ENCODE results near the gene SETDB1. TPM values are rescaled to one million over a fixed set of nuclear protein-coding genes. Genes with fewer than 3 reads are reported as not detected.

SETDB1 gene
- total and polyA plus RNA-seq, 2 of the 13 experiments (the other 11 are each of a cell fraction or from before 2014, with no cell fraction given), result 33.1 to 34.6 TPM

DNA sequence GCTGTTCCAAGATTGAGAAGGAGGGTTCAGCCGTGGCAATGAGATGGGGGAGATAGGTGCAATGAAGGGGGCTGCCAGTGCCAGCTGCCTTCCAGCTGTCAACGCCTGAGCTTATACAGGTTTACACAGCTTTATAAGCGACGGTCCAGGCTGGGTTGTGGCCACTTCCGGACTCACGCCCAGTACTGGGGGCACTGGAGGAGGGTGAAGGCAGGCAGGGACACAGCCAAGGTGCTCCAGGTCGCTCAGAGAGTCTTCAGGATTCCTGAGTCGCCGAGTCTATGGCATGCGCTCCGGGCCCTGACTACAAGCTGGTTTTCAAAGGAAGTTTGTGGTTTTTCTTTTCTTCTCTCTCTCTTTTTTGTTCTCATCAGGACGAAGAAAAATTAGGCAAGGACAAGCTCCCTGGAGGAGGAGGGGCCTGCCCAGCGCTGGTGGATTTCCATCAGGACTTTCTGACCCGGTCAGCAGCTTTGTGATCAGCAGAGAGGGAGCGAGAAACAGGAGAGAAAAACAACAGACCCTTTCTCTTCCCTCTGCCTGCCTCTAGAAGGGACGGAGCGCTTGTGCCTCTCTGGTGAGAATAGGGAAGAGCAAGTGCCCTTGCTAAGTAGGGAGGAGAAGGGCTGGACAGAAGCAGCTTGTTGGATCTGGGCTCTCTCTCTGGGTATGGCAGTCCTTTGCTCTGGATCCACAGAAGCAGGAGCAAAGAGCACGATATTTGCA is 80.3 kb downstream of the SETDB1 start, which contains the start of gene MINDY1 (continued):
- TF ChIP-seq HNF1B (CRISPR knock-in tag; IDR thresholded peaks at IDR 0.05) (0 out of 2 replicates have a peak, but pooled peaks have one; percentile 33), KAT8 (CRISPR knock-in tag; IDR thresholded peaks at IDR 0.05) (peak; percentile 37), ZNF331 (CRISPR knock-in tag; IDR thresholded peaks at IDR 0.05) (peak; percentile 57; the same call in 1 of the 2 replicates), SOX6 (IDR thresholded peaks at IDR 0.05) (no peak), SOX6 (CRISPR knock-in tag; IDR thresholded peaks at IDR 0.05) (peak; percentile 75), RNF2 (conservative IDR thresholded peaks at IDR 0.05; ENCODE audit: low read depth) (no peak), MAZ (IDR thresholded peaks at IDR 0.05; ENCODE audit: borderline replicate concordance, low read depth, low read length) (no peak), MAZ (CRISPR knock-in tag; IDR thresholded peaks at IDR 0.05; ENCODE audit: low read depth) (peak; percentile 3; the same call in 1 of the 2 replicates), DZIP1 (CRISPR knock-in tag; IDR thresholded peaks at IDR 0.05) (no peak), POLR2G (IDR thresholded peaks at IDR 0.05; ENCODE audit: low read depth, low read length) (peak; percentile 79), JARID2 (CRISPR knock-in tag; IDR thresholded peaks at IDR 0.05; ENCODE audit: insufficient replicate concordance) (peak; percentile 53), ZNF224 (CRISPR knock-in tag; IDR thresholded peaks at IDR 0.05) (no peak), RBFOX2 (IDR thresholded peaks at IDR 0.05; ENCODE audit: low read depth, low read length) (0 out of 2 replicates have a peak, but pooled peaks have one; percentile 17), TCF7L2 (IDR thresholded peaks at IDR 0.05; ENCODE audit: low read depth, low read length) (no peak), HOXA5 (CRISPR knock-in tag; IDR thresholded peaks at IDR 0.05) (no peak), ZNF546 (CRISPR knock-in tag; conservative IDR thresholded peaks at IDR 0.05) (0 out of 2 replicates have a peak, but pooled peaks have one; percentile 17), KDM3A (CRISPR knock-in tag; IDR thresholded peaks at IDR 0.05; ENCODE audit: low read depth) (peak; percentile 67; the same call in 1 of the 2 replicates), ZMYM3 (CRISPR knock-in tag; IDR thresholded peaks at IDR 0.05) (peak; percentile 44; the same call in 1 of the 2 replicates), YEATS2 (CRISPR knock-in tag; IDR thresholded peaks at IDR 0.05; ENCODE audit: borderline replicate concordance) (peak; percentile 51; the same call in 1 of the 2 replicates), TBX2 (CRISPR knock-in tag; IDR thresholded peaks at IDR 0.05; ENCODE audit: borderline replicate concordance) (peak; percentile 40; the same call in 1 of the 2 replicates), NCOA2 (CRISPR knock-in tag; IDR thresholded peaks at IDR 0.05) (no peak), MYC (CRISPR knock-in tag; IDR thresholded peaks at IDR 0.05; ENCODE audit: borderline replicate concordance) (peak; percentile 43; the same call in 1 of the 2 replicates)
- TF ChIP-seq, protein P1, sequence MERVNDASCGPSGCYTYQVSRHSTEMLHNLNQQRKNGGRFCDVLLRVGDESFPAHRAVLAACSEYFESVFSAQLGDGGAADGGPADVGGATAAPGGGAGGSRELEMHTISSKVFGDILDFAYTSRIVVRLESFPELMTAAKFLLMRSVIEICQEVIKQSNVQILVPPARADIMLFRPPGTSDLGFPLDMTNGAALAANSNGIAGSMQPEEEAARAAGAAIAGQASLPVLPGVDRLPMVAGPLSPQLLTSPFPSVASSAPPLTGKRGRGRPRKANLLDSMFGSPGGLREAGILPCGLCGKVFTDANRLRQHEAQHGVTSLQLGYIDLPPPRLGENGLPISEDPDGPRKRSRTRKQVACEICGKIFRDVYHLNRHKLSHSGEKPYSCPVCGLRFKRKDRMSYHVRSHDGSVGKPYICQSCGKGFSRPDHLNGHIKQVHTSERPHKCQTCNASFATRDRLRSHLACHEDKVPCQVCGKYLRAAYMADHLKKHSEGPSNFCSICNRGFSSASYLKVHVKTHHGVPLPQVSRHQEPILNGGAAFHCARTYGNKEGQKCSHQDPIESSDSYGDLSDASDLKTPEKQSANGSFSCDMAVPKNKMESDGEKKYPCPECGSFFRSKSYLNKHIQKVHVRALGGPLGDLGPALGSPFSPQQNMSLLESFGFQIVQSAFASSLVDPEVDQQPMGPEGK (CRISPR knock-in tag; IDR thresholded peaks at IDR 0.05), result 0 out of 2 replicates have a peak, but pooled peaks have one; percentile 35
